HepG2 (cell line): ENCODE data around the gene TREX2. TPM values are rescaled to one million over a fixed set of nuclear protein-coding genes. Genes with fewer than 3 reads are reported as not detected.

Source experiments
- ATAC-seq: fragments of 200-7000 bp; cut with Tn5 transposase; 3 replicates; pipeline ENCODE4 v1.9.1; 2020; ENCODE audit warnings: mild to moderate bottlenecking, moderate library complexity
- BruUV-seq: library from RNA; stranded (reverse); fragments of 400-500 nt; replicated peaks from 2 replicates; lab custom pipeline; 2021; lab: Mats Ljungman, UMichigan
- CTCF ChIA-PET: fragments of 300-600 bp; formaldehyde crosslinking; extraction: SDS; loops from one replicate; lab custom pipeline; 2021; ENCODE audit warnings: low total read pairs, inconsistent platforms, low intra/inter-chr PET ratio; lab: Yijun Ruan, JAX
- POLR2A ChIA-PET: fragments of 350-600 bp; sonication (Branson Sonifier 250); formaldehyde crosslinking; loops from one replicate; lab custom pipeline; 2020; ENCODE audit warnings: antibody characterized with exemption, inconsistent platforms; lab: Yijun Ruan, JAX
- DNase-seq: peaks from one replicate; pipeline ENCODE4 v3.0.0-alpha.2; 2015; ENCODE audit warnings: low spot score
- FAIRE-seq: peaks from 3 replicates; lab custom pipeline; 2011; peaks lifted over from hg19 to GRCh38; lab: Jason Lieb, UNC
- H2AFZ ChIP-seq: one replicate; pipeline ENCODE4 v1.6.1; 2011; ENCODE audit warnings: low read length, inconsistent platforms
- H3K27ac ChIP-seq: fragments of 300-600 bp; 3 replicates; pipeline ENCODE4 v1.8.0; 2011; ENCODE audit warnings: mixed run types, mild to moderate bottlenecking, mixed read lengths, low read length, inconsistent platforms; ENCODE audit not compliant: insufficient read depth; ENCODE audit errors: extremely low read length
- H3K27me3 ChIP-seq, 2 experiments: fragments of 200-600 bp in 1 of 2; 2 replicates in 1 of 2; 3 replicates in 1 of 2; pipeline versions ENCODE4 v1.6.0 to v1.8.0; 2011; ENCODE audit warnings: low read length in 2 of 2, mild to moderate bottlenecking in 2 of 2, moderate library complexity in 2 of 2, inconsistent platforms in 1 of 2; ENCODE audit not compliant: insufficient read depth in 2 of 2, control insufficient read depth in 1 of 2
- H3K36me3 ChIP-seq, 2 experiments: fragments of 200-600 bp in 1 of 2; replicated peaks in 1 of 2; 2 replicates in 1 of 2; 3 replicates in 1 of 2; pipeline versions ENCODE4 v1.5.1 to v1.8.0; 2011; ENCODE audit warnings: low read length in 2 of 2, inconsistent platforms in 1 of 2; ENCODE audit not compliant: insufficient read depth in 2 of 2, control insufficient read depth in 1 of 2
- H3K4me1 ChIP-seq: 2 replicates; pipeline ENCODE4 v1.5.1; 2012; ENCODE audit warnings: low read length, inconsistent platforms; ENCODE audit not compliant: insufficient read depth
- H3K4me2 ChIP-seq: 2 replicates; pipeline ENCODE4 v1.6.0; 2011; ENCODE audit warnings: low read depth, low read length, inconsistent platforms
- H3K4me3 ChIP-seq, 3 experiments: fragments of 200-600 bp in 1 of 3; sonication (generic), shearing (Covaris generic) in 1 of 3; replicated peaks in 1 of 3; 2 replicates each; pipeline ENCODE4 v1.5.1; 2011 to 2016; ENCODE audit warnings: low read length in 3 of 3, inconsistent platforms in 2 of 3, low read depth in 2 of 3, mild to moderate bottlenecking in 2 of 3, control low read depth in 1 of 3, mixed read lengths in 1 of 3; ENCODE audit not compliant: insufficient read depth in 1 of 3
- H3K79me2 ChIP-seq: one replicate; pipeline ENCODE4 v1.6.1; 2011; ENCODE audit warnings: low read length, inconsistent platforms; ENCODE audit not compliant: insufficient read depth
- H3K9ac ChIP-seq: 2 replicates; pipeline ENCODE4 v1.6.0; 2011; ENCODE audit warnings: mild to moderate bottlenecking, low read depth, low read length, inconsistent platforms; ENCODE audit not compliant: insufficient read depth
- H3K9me3 ChIP-seq: 2 replicates; pipeline ENCODE4 v1.5.1; 2012; ENCODE audit warnings: mild to moderate bottlenecking, low read length
- H4K20me1 ChIP-seq: 2 replicates; pipeline ENCODE4 v1.6.0; 2011; ENCODE audit warnings: inconsistent platforms, mild to moderate bottlenecking, low read length, moderate library complexity; ENCODE audit not compliant: insufficient read depth
- BATF2 ChIP-seq: sonication (generic); formaldehyde crosslinking; IDR thresholded peaks from 2 replicates; pipeline ENCODE4 v1.8.0; 2022; ENCODE audit warnings: mild to moderate bottlenecking, missing genetic modification reagents, moderate library complexity
- HNF4A ChIP-seq: sonication (generic); formaldehyde crosslinking; IDR thresholded peaks from 2 replicates; pipeline ENCODE4 v1.4.0; 2020; ENCODE audit warnings: missing genetic modification reagents
- HNF4G ChIP-seq, 2 experiments: sonication (generic) in 1 of 2; formaldehyde crosslinking in 1 of 2; IDR thresholded peaks; 2 replicates each; pipeline versions ENCODE4 v1.4.0 to v1.6.1; 2011 to 2020; ENCODE audit warnings: borderline replicate concordance in 2 of 2, low read depth in 2 of 2, mild to moderate bottlenecking in 2 of 2, low read length in 1 of 2, missing genetic modification reagents in 1 of 2, moderate library complexity in 1 of 2
- KDM5B ChIP-seq: sonication (generic); formaldehyde crosslinking; IDR thresholded peaks from 2 replicates; pipeline ENCODE4 v1.4.0; 2020; ENCODE audit warnings: missing genetic modification reagents, mild to moderate bottlenecking, borderline replicate concordance
- MAFF ChIP-seq: IDR thresholded peaks from 2 replicates; pipeline ENCODE4 v1.6.1; 2011; ENCODE audit warnings: low read depth, low read length, improper control_type of control experiment
- MIER2 ChIP-seq: IDR thresholded peaks from 2 replicates; pipeline ENCODE4 v1.6.1; 2016; ENCODE audit warnings: missing biosample characterization, missing genetic modification reagents
- NCOR1 ChIP-seq: fragments of 200-600 bp; sonication (generic); IDR thresholded peaks from 2 replicates; pipeline ENCODE4 v1.7.0; 2017; ENCODE audit warnings: antibody characterized with exemption, low read length, borderline replicate concordance
- NONO ChIP-seq, 2 experiments: fragments of 450-650 bp in 1 of 2; sonication (generic) in 1 of 2; formaldehyde crosslinking in 1 of 2; IDR thresholded peaks in 1 of 2; conservative IDR thresholded peaks in 1 of 2; 2 replicates each; pipeline versions ENCODE4 v1.6.1 to v1.8.0; 2017 to 2022; ENCODE audit warnings: mild to moderate bottlenecking in 1 of 2, missing genetic modification reagents in 1 of 2, moderate library complexity in 1 of 2
- SOX5 ChIP-seq: IDR thresholded peaks from 2 replicates; pipeline ENCODE4 v1.6.1; 2016; ENCODE audit warnings: borderline replicate concordance
- THAP11 ChIP-seq: IDR thresholded peaks from 2 replicates; pipeline ENCODE4 v1.6.1; 2016; ENCODE audit warnings: missing biosample characterization, missing genetic modification reagents
- ZBTB38 ChIP-seq: sonication (generic); formaldehyde crosslinking; IDR thresholded peaks from 2 replicates; pipeline ENCODE4 v1.5.1; 2020; ENCODE audit warnings: mild to moderate bottlenecking, missing genetic modification reagents
- ZNF530 ChIP-seq: sonication (generic); formaldehyde crosslinking; IDR thresholded peaks from 2 replicates; pipeline ENCODE4 v1.5.0; 2020; ENCODE audit warnings: low read depth, mild to moderate bottlenecking, missing genetic modification reagents
- ZNF772 ChIP-seq: sonication (generic); formaldehyde crosslinking; IDR thresholded peaks from 2 replicates; pipeline ENCODE4 v1.5.0; 2020; ENCODE audit warnings: mild to moderate bottlenecking, missing genetic modification reagents
- WGBS: methylation state at CpG from one replicate; pipeline ENCODE4 v1.1.6; 2017; ENCODE audit warnings: low lambda C conversion rate; 5-methylcytosine and 5-hydroxymethylcytosine counted together
- in situ Hi-C: cut with HindIII; loops from 2 replicates; pipeline ENCODE4 v1.10.0; 2017; ENCODE audit warnings: low pct_unique_long_range_greater_than_20kb; ENCODE audit not compliant: extremely low pct_ligation_motif_present
- intact Hi-C: fragments of 100-400 bp; cut with micrococcal nuclease; formaldehyde crosslinking; loops from one replicate; pipeline ENCODE4 v1.10.0; 2022; ENCODE audit not compliant: unreplicated experiment
- polyA plus RNA-seq, 8 experiments: library from polyadenylated mRNA; depleted of rRNA in 3 of 8; stranded (reverse) in 7 of 8; unstranded in 1 of 8; fragments of >200 nt; fragmentation: Illumina TruSeq in 4 of 8; extraction: Trizol in 4 of 8; gene quantifications; 2 replicates each; pipeline versions ENCODE4 v1.2.1 to v1.2.3, GENCODE V29; 2011 to 2016; ENCODE audit warnings: low read depth in 4 of 8, missing spikeins in 1 of 8, mixed read lengths in 1 of 8; ENCODE audit not compliant: insufficient read depth in 1 of 8
- total RNA-seq, 5 experiments: library from RNA; depleted of rRNA; stranded (reverse); fragments of >200 nt; fragmentation: Illumina TruSeq; extraction: Trizol; gene quantifications; 2 replicates each; pipeline ENCODE4 v1.2.3, GENCODE V29; 2016; ENCODE audit warnings: low read depth in 1 of 5
- TF ChIP-seq, protein P1 (sequence below): sonication (generic); formaldehyde crosslinking; IDR thresholded peaks from 2 replicates; pipeline ENCODE4 v1.4.0; 2020; ENCODE audit warnings: missing genetic modification reagents, borderline replicate concordance

TREX2 gene
- total and polyA plus RNA-seq, 2 of the 13 experiments (the other 11 are each of a cell fraction or from before 2014, with no cell fraction given) = 0.13 to 0.18 TPM

DNA sequence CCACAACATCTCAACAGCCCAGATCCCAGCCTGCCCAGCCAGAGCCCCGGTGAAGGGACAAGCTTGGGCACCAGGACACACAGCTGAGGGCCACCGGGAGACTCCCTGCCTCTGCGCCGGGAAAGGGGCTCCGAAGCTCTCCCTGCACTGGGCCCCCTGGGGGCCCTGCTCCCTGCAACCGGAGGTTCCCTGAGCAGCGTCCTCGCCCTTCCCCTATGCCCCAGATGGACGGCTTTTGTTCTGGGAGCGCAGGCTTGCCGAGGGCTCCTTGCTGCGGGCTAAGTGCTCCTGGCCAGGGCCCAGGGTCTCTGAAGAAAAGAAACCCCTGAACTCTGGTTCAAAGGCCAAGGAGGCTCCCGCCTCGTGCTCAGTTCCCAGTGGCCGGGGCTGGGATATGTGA is 35.5 kb downstream of the TREX2 start:
- no peaks in the 10 kb centered on the region for H3K27me3 ChIP-seq
- no peaks in the 10 kb centered on the region for H3K36me3 ChIP-seq
- WGBS = 66% methylated on average over 3 of the region's 15 CpGs
- FAIRE-seq (no peak), DNase-seq (no peak), ATAC-seq (peak; percentile 7; the same call in 2 of the 3 replicates)
- BruUV-seq = no TSS peak
- no peak overlapping the region for H2AFZ ChIP-seq
- no peaks in the 10 kb centered on the region for H4K20me1 ChIP-seq
- TF ChIP-seq KDM5B (CRISPR knock-in tag) (0 out of 2 replicates have a peak, but pooled peaks have one; percentile 8), ZNF772 (CRISPR knock-in tag) (no peak), MAFF (no peak), NONO (IDR thresholded peaks at IDR 0.05) (no peak), NONO (CRISPR knock-in tag; conservative IDR thresholded peaks at IDR 0.05) (no peak), HNF4G (IDR thresholded peaks at IDR 0.05; ENCODE audit: borderline replicate concordance, low read depth, low read length) (0 out of 2 replicates have a peak, but pooled peaks have one; percentile 20), HNF4G (CRISPR knock-in tag; IDR thresholded peaks at IDR 0.05; ENCODE audit: borderline replicate concordance, low read depth) (no peak), HNF4A (peak; percentile 22; the same call in 1 of the 2 replicates)
- CTCF ChIA-PET = no interaction called here
- peak overlapping the region; percentile 67 for H3K27ac ChIP-seq
- no peak overlapping the region for H3K9ac ChIP-seq
- in situ Hi-C loops = loop anchor here (10.0 kb wide), 1 partner anchor 376 kb away; no protein-coding TSS in a partner anchor
- no peak overlapping the region for H3K4me2 ChIP-seq
- POLR2A ChIA-PET = no interaction called here
- intact Hi-C loops = no loop called here
- H3K9me3 ChIP-seq = no peaks in the 10 kb centered on the region
- H3K79me2 ChIP-seq = no peaks in the 10 kb centered on the region
- H3K4me3 ChIP-seq = no peak overlapping the region
- H3K4me1 ChIP-seq = peaks cover 48% of the 10 kb centered on the region

GRCh38 chrX:153409414-153410101 is 36.3 kb downstream of the TREX2 start:
- Histone ChIP-seq H4K20me1 (no peaks in the 10 kb centered on the region), H3K4me3 (no peak overlapping the region; a peak in 1 of 6 replicates), H2AFZ (no peak overlapping the region), H3K36me3 (no peaks in the 10 kb centered on the region), H3K9ac (no peak overlapping the region), H3K9me3 (no peaks in the 10 kb centered on the region), H3K79me2 (no peaks in the 10 kb centered on the region), H3K4me2 (peak overlapping the region; percentile 18), H3K27ac (peak overlapping the region; percentile 67), H3K27me3 (no peaks in the 10 kb centered on the region), H3K4me1 (peaks cover 48% of the 10 kb centered on the region)
- no CpG with 5 or more reads among the region's 30 CpGs for WGBS
- no TSS peak for BruUV-seq
- DNase-seq (peak; percentile 79), FAIRE-seq (peak; percentile 98), ATAC-seq (peak; percentile 87)
- in situ Hi-C loops = loop anchor here (10.0 kb wide), 1 partner anchor 375 kb away; no protein-coding TSS in a partner anchor
- ChIA-PET POLR2A (interaction anchor here (1.0 kb wide), 1 partner anchor 79 kb away, joined by 3 read pairs; no protein-coding TSS in a partner anchor), CTCF (no interaction called here)
- intact Hi-C loops = no loop called here
- TF ChIP-seq ZBTB38 (CRISPR knock-in tag) (0 out of 2 replicates have a peak, but pooled peaks have one; percentile 50), BATF2 (no peak), SOX5 (CRISPR knock-in tag) (peak; percentile 10; the same call in 1 of the 2 replicates), NCOR1 (no peak), ZNF530 (CRISPR knock-in tag) (no peak), MIER2 (CRISPR knock-in tag) (no peak), THAP11 (CRISPR knock-in tag) (no peak)
- TF ChIP-seq, protein P1, sequence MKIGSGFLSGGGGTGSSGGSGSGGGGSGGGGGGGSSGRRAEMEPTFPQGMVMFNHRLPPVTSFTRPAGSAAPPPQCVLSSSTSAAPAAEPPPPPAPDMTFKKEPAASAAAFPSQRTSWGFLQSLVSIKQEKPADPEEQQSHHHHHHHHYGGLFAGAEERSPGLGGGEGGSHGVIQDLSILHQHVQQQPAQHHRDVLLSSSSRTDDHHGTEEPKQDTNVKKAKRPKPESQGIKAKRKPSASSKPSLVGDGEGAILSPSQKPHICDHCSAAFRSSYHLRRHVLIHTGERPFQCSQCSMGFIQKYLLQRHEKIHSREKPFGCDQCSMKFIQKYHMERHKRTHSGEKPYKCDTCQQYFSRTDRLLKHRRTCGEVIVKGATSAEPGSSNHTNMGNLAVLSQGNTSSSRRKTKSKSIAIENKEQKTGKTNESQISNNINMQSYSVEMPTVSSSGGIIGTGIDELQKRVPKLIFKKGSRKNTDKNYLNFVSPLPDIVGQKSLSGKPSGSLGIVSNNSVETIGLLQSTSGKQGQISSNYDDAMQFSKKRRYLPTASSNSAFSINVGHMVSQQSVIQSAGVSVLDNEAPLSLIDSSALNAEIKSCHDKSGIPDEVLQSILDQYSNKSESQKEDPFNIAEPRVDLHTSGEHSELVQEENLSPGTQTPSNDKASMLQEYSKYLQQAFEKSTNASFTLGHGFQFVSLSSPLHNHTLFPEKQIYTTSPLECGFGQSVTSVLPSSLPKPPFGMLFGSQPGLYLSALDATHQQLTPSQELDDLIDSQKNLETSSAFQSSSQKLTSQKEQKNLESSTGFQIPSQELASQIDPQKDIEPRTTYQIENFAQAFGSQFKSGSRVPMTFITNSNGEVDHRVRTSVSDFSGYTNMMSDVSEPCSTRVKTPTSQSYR (CRISPR knock-in tag) = peak; percentile 28; the same call in 1 of the 2 replicates
